CD4-positive, alpha-beta T cell (primary cell): Measurements from ENCODE around the gene BCDIN3D. TPM values are rescaled to one million over a fixed set of nuclear protein-coding genes. Genes with fewer than 3 reads are reported as not detected.

ENCODE experiments used
- ATAC-seq: fragments of 200-7000 bp; cut with Tn5 transposase; one replicate; pipeline ENCODE4 v1.10.0; 2022; ENCODE audit warnings: mild to moderate bottlenecking; ENCODE audit not compliant: poor library complexity
- CTCF ChIA-PET: fragments of 350-600 bp; sonication (Branson Sonifier 250); formaldehyde crosslinking; loops from one replicate; lab custom pipeline; 2021; ENCODE audit warnings: antibody characterized with exemption, inconsistent platforms; lab: Charles Lee
- POLR2A ChIA-PET: fragments of 350-600 bp; sonication (Branson Sonifier 250); formaldehyde crosslinking; loops from one replicate; lab custom pipeline; 2021; ENCODE audit warnings: antibody characterized with exemption, inconsistent platforms; lab: Charles Lee
- DNase-seq, 14 experiments: peaks; one replicate each; pipeline ENCODE4 v3.0.0-alpha.2; 2013 to 2020; ENCODE audit warnings: mixed read lengths in 2 of 14
- H3K27ac ChIP-seq, 2 donors: one replicate each; pipeline versions ENCODE4 v1.5.1 to v1.7.0; 2013; ENCODE audit warnings: low read length in 2 of 2, low read depth in 1 of 2, mild to moderate bottlenecking in 1 of 2
- H3K27me3 ChIP-seq, 2 experiments: 1 replicate in 1 of 2; 2 replicates in 1 of 2; pipeline versions ENCODE4 v1.6.1 to v1.7.0; 2013; ENCODE audit warnings: low read length in 2 of 2, control low read depth in 1 of 2, mild to moderate bottlenecking in 1 of 2, moderate library complexity in 1 of 2; ENCODE audit not compliant: insufficient read depth in 2 of 2, control insufficient read depth in 1 of 2
- H3K36me3 ChIP-seq: one replicate; pipeline ENCODE4 v1.6.1; 2013; ENCODE audit warnings: low read length, control low read depth; ENCODE audit not compliant: insufficient read depth
- H3K4me1 ChIP-seq: one replicate; pipeline ENCODE4 v1.6.1; 2013; ENCODE audit warnings: low read length, control low read depth; ENCODE audit not compliant: insufficient read depth
- H3K4me3 ChIP-seq: one replicate; pipeline ENCODE4 v1.5.1; 2013; ENCODE audit warnings: mild to moderate bottlenecking, low read length, moderate library complexity
- H3K9me3 ChIP-seq, 2 experiments: 1 replicate in 1 of 2; 2 replicates in 1 of 2; pipeline versions ENCODE4 v1.6.1 to v1.7.0; 2013; ENCODE audit warnings: low read length in 2 of 2, mild to moderate bottlenecking in 2 of 2, control low read depth in 1 of 2, moderate library complexity in 1 of 2; ENCODE audit not compliant: control insufficient read depth in 1 of 2, insufficient read depth in 1 of 2
- H3K27ac Mint-ChIP-seq: one replicate; pipeline ENCODE4 v1.8.0; 2020; ENCODE audit warnings: mixed read lengths
- H3K27me3 Mint-ChIP-seq: one replicate; pipeline ENCODE4 v1.8.0; 2021; ENCODE audit warnings: mixed read lengths
- H3K36me3 Mint-ChIP-seq: one replicate; pipeline ENCODE4 v1.8.0; 2021; ENCODE audit warnings: low read depth, mixed read lengths
- H3K4me1 Mint-ChIP-seq: one replicate; pipeline ENCODE4 v1.8.0; 2021; ENCODE audit warnings: low read depth, mixed read lengths
- H3K4me3 Mint-ChIP-seq: one replicate; pipeline ENCODE4 v1.8.0; 2020; ENCODE audit warnings: mild to moderate bottlenecking, mixed read lengths
- H3K9me3 Mint-ChIP-seq: one replicate; pipeline ENCODE4 v1.8.0; 2020; ENCODE audit warnings: mixed read lengths
- CTCF ChIP-seq: fragments of 200-600 bp; IDR thresholded peaks from one replicate; pipeline ENCODE4 v1.8.0; 2022; ENCODE audit warnings: antibody characterized with exemption, mild to moderate bottlenecking
- intact Hi-C, 2 experiments: fragments of 100-400 bp; cut with DNase I in 1 of 2; cut with micrococcal nuclease in 1 of 2; formaldehyde crosslinking; loops; one replicate each; pipeline versions ENCODE4 v1.15.1 to v1.9.0; 2023 to 2025; cut with DNase I, micrococcal nuclease
- total RNA-seq, 174 experiments: library from RNA in 2 of 174; stranded (reverse) in 2 of 174; gene quantifications; one replicate each; pipeline ENCODE4 v1.2.3 and lab custom pipeline; 2021 to 2026

The BCDIN3D gene
- total RNA-seq, 2 experiments from 2014 or later, result 2.8 to 3.9 TPM

DNA sequence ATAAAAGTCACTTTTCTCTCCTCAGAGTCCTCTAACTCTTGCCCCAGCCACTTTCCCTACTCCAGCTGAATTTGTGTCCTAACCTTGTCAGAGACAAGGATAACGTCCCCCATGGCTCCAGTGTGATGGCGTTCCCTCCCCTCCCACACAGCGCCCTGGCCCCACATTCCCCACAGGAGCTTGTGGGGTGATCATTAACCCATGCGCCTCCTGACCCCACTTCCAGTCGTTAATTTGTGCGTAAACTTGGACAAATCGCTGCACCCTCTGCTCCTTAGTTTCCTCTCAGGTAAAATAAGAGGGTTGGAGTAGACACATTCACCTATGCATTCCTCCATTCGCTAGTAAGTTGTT, 22.9 kb upstream of the BCDIN3D start:
- no peaks in the 10 kb centered on the region for H3K27me3 Mint-ChIP-seq
- H3K27ac Mint-ChIP-seq, result no peak overlapping the region
- ChIA-PET POLR2A (interaction anchor here (1.7 kb wide), 1 partner anchor 125 kb away, joined by 7 read pairs; the partner anchor contains the start of gene TMBIM6), CTCF (interaction anchor here (1.6 kb wide), 1 partner anchor 101 kb away, joined by 6 read pairs; no protein-coding TSS in a partner anchor)
- Histone ChIP-seq H3K4me3 (no peak overlapping the region), H3K27me3 (peaks cover 0 to 3% of the 10 kb centered on the region in 2 experiments), H3K36me3 (no peaks in the 10 kb centered on the region), H3K27ac (no peak overlapping the region), H3K9me3 (no peaks in the 10 kb centered on the region), H3K4me1 (peaks cover 5% of the 10 kb centered on the region)
- DNase-seq, result no peak
- H3K9me3 Mint-ChIP-seq, result no peaks in the 10 kb centered on the region
- H3K36me3 Mint-ChIP-seq, result no peaks in the 10 kb centered on the region
- no peaks in the 10 kb centered on the region for H3K4me1 Mint-ChIP-seq
- ATAC-seq, result no peak
- H3K4me3 Mint-ChIP-seq, result no peak overlapping the region
- intact Hi-C loops, result loop anchor here in 1 of 2 experiments (5.0 kb wide), 1 partner anchor 192 kb away; the partner anchor contains the start of gene ASIC1
- TF ChIP-seq CTCF, result no peak

GRCh38 chr12:49865109-49865781, 22.3 kb upstream of the BCDIN3D start:
- no peak overlapping the region for H3K27ac ChIP-seq
- intact Hi-C loops, result loop anchor here in 1 of 2 experiments (5.0 kb wide), 1 partner anchor 192 kb away; the partner anchor contains the start of gene ASIC1
- no peaks in the 10 kb centered on the region for H3K9me3 ChIP-seq
- Mint-ChIP-seq H3K36me3 (no peaks in the 10 kb centered on the region), H3K4me3 (no peak overlapping the region), H3K27ac (no peak overlapping the region), H3K27me3 (no peaks in the 10 kb centered on the region), H3K9me3 (no peaks in the 10 kb centered on the region), H3K4me1 (no peaks in the 10 kb centered on the region)
- no peaks in the 10 kb centered on the region for H3K36me3 ChIP-seq
- peaks cover 0 to 3% of the 10 kb centered on the region in 2 experiments for H3K27me3 ChIP-seq
- H3K4me1 ChIP-seq, result peaks cover 5% of the 10 kb centered on the region
- ChIA-PET CTCF (interaction anchor here (1.6 kb wide), 1 partner anchor 101 kb away, joined by 6 read pairs; no protein-coding TSS in a partner anchor), POLR2A (no interaction called here)
- TF ChIP-seq CTCF, result no peak
- no peak for DNase-seq
- H3K4me3 ChIP-seq, result no peak overlapping the region
- ATAC-seq, result no peak

GRCh38 chr12:49864798-49865090, 21.8 kb upstream of the BCDIN3D start:
- no peaks in the 10 kb centered on the region for H3K4me1 Mint-ChIP-seq
- intact Hi-C loops, result loop anchor here in 1 of 2 experiments (5.0 kb wide), 1 partner anchor 193 kb away; the partner anchor contains the start of gene ASIC1
- H3K4me3 ChIP-seq, result no peak overlapping the region
- H3K27me3 ChIP-seq, result peaks cover 0 to 3% of the 10 kb centered on the region in 2 experiments
- H3K36me3 Mint-ChIP-seq, result no peaks in the 10 kb centered on the region
- no peaks in the 10 kb centered on the region for H3K36me3 ChIP-seq
- TF ChIP-seq CTCF, result no peak
- H3K9me3 Mint-ChIP-seq, result no peaks in the 10 kb centered on the region
- no peak overlapping the region for H3K4me3 Mint-ChIP-seq
- no peak overlapping the region for H3K27ac ChIP-seq
- no peak overlapping the region for H3K27ac Mint-ChIP-seq
- no peaks in the 10 kb centered on the region for H3K27me3 Mint-ChIP-seq
- H3K9me3 ChIP-seq, result no peaks in the 10 kb centered on the region
- ATAC-seq, result no peak
- ChIA-PET CTCF (no interaction called here), POLR2A (no interaction called here)
- H3K4me1 ChIP-seq, result peaks cover 5% of the 10 kb centered on the region
- no peak for DNase-seq
